Hepatocyte (in vitro differentiated cells): ENCODE measurements around the gene KDM4B. TPM values are rescaled to one million over a fixed set of nuclear protein-coding genes. Genes with fewer than 3 reads are reported as not detected.

Source experiments
- DNase-seq: peaks from one replicate; pipeline ENCODE4 v3.0.0-alpha.2; 2016; ENCODE audit warnings: low spot score
- H2AFZ ChIP-seq: fragments of 200-600 bp; sonication (generic); 2 replicates; pipeline ENCODE4 v1.6.0; 2016; ENCODE audit warnings: antibody characterized with exemption, mild to moderate bottlenecking
- H3K27ac ChIP-seq: fragments of 200-600 bp; sonication (generic); 2 replicates; pipeline ENCODE4 v1.5.1; 2016; ENCODE audit warnings: mild to moderate bottlenecking
- H3K27me3 ChIP-seq: fragments of 200-600 bp; sonication (generic); 2 replicates; pipeline ENCODE4 v1.6.1; 2016
- H3K36me3 ChIP-seq: fragments of 200-600 bp; sonication (generic); replicated peaks from 2 replicates; pipeline ENCODE4 v1.5.1; 2016; ENCODE audit warnings: low read depth; ENCODE audit not compliant: insufficient read depth
- H3K4me1 ChIP-seq: fragments of 200-600 bp; sonication (generic); 2 replicates; pipeline ENCODE4 v1.5.1; 2016; ENCODE audit warnings: mild to moderate bottlenecking, moderate library complexity; ENCODE audit not compliant: insufficient read depth
- H3K4me2 ChIP-seq: fragments of 200-600 bp; sonication (generic); 2 replicates; pipeline ENCODE4 v1.6.0; 2016
- H3K4me3 ChIP-seq: fragments of 200-600 bp; sonication (generic); 2 replicates; pipeline ENCODE4 v1.5.1; 2016; ENCODE audit warnings: mild to moderate bottlenecking
- H3K79me2 ChIP-seq: fragments of 200-600 bp; sonication (generic); 2 replicates; pipeline ENCODE4 v1.6.0; 2017; ENCODE audit warnings: mild to moderate bottlenecking
- H3K9me2 ChIP-seq: fragments of 200-600 bp; sonication (generic); replicated peaks from 2 replicates; pipeline ENCODE4 v1.6.0; 2017; ENCODE audit warnings: mild to moderate bottlenecking; ENCODE audit not compliant: insufficient read depth
- H3K9me3 ChIP-seq: fragments of 200-600 bp; sonication (generic); 2 replicates; pipeline ENCODE4 v1.5.1; 2016; ENCODE audit warnings: low read depth, mild to moderate bottlenecking
- H4K20me1 ChIP-seq: fragments of 200-600 bp; sonication (generic); 2 replicates; pipeline ENCODE4 v1.6.0; 2016; ENCODE audit warnings: mild to moderate bottlenecking; ENCODE audit not compliant: insufficient read depth, poor library complexity, severe bottlenecking
- EZH2 ChIP-seq: fragments of 200-600 bp; sonication (generic); IDR thresholded peaks from 2 replicates; pipeline ENCODE4 v1.6.1; 2016; ENCODE audit warnings: antibody characterized with exemption, mild to moderate bottlenecking, borderline replicate concordance
- EZH2phosphoT487 ChIP-seq: fragments of 200-600 bp; sonication (generic); IDR thresholded peaks from one replicate; pipeline ENCODE4 v1.6.1; 2018; ENCODE audit warnings: antibody characterized with exemption, mild to moderate bottlenecking, low read depth, moderate library complexity; ENCODE audit not compliant: unreplicated experiment, severe bottlenecking
- WGBS: methylation state at CpG from one replicate; pipeline ENCODE4 v1.1.6; 2016; ENCODE audit warnings: low lambda C conversion rate; ENCODE audit errors: missing lambda C conversion rate; 5-methylcytosine and 5-hydroxymethylcytosine counted together
- polyA plus RNA-seq: library from polyadenylated mRNA; unstranded; fragments of >200 nt; fragmentation: Nextera tagmentation; extraction: Ambion mirVana; gene quantifications from 2 replicates; pipeline ENCODE4 v1.2.1, GENCODE V29; 2016
- total RNA-seq: library from RNA; depleted of rRNA; stranded (reverse); fragments of >200 nt; gene quantifications from 2 replicates; pipeline ENCODE4 v1.2.3, GENCODE V29; 2014
- TF ChIP-seq, protein P1 (sequence below): fragments of 200-600 bp; sonication (generic); IDR thresholded peaks from 2 replicates; pipeline ENCODE4 v1.5.1; 2016; ENCODE audit warnings: antibody characterized with exemption, mild to moderate bottlenecking; ENCODE audit not compliant: poor library complexity

Gene KDM4B
- total and polyA plus RNA-seq, 2 experiments from 2014 or later = 22.2 to 29.6 TPM

- no peak overlapping the region for H3K27ac ChIP-seq
- H3K4me3 ChIP-seq = no peak overlapping the region
- H4K20me1 ChIP-seq = peaks cover 37% of the 10 kb centered on the region
- no peaks in the 10 kb centered on the region for H3K9me2 ChIP-seq
- WGBS = 72% methylated on average over 36 of the region's 36 CpGs
- TF ChIP-seq EZH2 = no peak
- TF ChIP-seq EZH2phosphoT487 = no peak
- no peaks in the 10 kb centered on the region for H3K9me3 ChIP-seq
- H3K79me2 ChIP-seq = peaks cover 18% of the 10 kb centered on the region
- H2AFZ ChIP-seq = no peak overlapping the region
- H3K4me2 ChIP-seq = peak overlapping the region; percentile 49
- H3K36me3 ChIP-seq = no peaks in the 10 kb centered on the region
- H3K4me1 ChIP-seq = peaks cover 14% of the 10 kb centered on the region
- H3K27me3 ChIP-seq = no peaks in the 10 kb centered on the region
- no peak for DNase-seq
Observed at GRCh38 chr19:5036698-5037563, 68.0 kb downstream of the KDM4B start.

GRCh38 chr19:5037936-5038335 is 69.0 kb downstream of the KDM4B start:
- no peak overlapping the region for H3K27ac ChIP-seq
- DNase-seq = no peak
- H3K4me1 ChIP-seq = peaks cover 14% of the 10 kb centered on the region
- no peaks in the 10 kb centered on the region for H3K27me3 ChIP-seq
- peaks cover 14% of the 10 kb centered on the region for H3K79me2 ChIP-seq
- H3K4me2 ChIP-seq = no peak overlapping the region
- H2AFZ ChIP-seq = no peak overlapping the region
- WGBS = 80% methylated on average over 17 of the region's 17 CpGs
- no peak overlapping the region for H3K4me3 ChIP-seq
- H3K9me2 ChIP-seq = no peaks in the 10 kb centered on the region
- no peak for TF ChIP-seq EZH2
- TF ChIP-seq, protein P1, sequence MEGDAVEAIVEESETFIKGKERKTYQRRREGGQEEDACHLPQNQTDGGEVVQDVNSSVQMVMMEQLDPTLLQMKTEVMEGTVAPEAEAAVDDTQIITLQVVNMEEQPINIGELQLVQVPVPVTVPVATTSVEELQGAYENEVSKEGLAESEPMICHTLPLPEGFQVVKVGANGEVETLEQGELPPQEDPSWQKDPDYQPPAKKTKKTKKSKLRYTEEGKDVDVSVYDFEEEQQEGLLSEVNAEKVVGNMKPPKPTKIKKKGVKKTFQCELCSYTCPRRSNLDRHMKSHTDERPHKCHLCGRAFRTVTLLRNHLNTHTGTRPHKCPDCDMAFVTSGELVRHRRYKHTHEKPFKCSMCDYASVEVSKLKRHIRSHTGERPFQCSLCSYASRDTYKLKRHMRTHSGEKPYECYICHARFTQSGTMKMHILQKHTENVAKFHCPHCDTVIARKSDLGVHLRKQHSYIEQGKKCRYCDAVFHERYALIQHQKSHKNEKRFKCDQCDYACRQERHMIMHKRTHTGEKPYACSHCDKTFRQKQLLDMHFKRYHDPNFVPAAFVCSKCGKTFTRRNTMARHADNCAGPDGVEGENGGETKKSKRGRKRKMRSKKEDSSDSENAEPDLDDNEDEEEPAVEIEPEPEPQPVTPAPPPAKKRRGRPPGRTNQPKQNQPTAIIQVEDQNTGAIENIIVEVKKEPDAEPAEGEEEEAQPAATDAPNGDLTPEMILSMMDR = no peak
- TF ChIP-seq EZH2phosphoT487 = no peak
- no peaks in the 10 kb centered on the region for H3K36me3 ChIP-seq
- H3K9me3 ChIP-seq = no peaks in the 10 kb centered on the region
- H4K20me1 ChIP-seq = peaks cover 29% of the 10 kb centered on the region

DNA sequence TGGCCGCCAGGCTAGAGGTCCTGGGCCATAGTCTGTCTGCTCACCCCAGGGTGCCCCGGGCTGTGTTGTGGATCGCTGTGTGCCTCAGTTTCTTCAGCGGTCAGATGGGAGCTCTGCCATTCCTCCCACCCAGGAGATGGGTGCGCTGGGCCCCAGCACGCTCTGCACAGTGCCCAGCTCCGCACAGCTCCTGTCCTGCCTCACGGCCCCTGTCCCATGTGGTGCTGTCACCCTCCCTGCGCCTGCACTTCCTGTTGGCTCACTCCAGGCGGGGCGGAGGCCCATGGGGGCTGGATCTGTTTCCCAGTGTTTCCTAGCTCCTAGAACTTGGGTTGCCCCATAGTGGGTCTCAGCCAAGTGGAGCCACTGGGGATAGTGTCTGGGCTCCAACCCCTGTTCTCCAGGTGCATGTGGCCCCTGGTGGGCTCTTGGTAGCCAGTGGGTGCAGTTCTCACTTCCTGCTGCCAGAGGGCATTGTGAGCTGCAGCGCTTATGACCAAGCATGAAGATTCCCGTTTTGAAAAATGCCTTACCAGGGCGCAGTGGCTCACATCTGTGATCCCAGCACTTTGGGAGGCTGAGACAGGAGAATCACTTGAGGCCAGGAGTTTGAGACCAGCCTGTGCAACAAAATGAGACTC is 69.8 kb downstream of the KDM4B start:
- Histone ChIP-seq H4K20me1 (peaks cover 29% of the 10 kb centered on the region), H3K4me2 (no peak overlapping the region), H3K9me2 (no peaks in the 10 kb centered on the region), H3K27me3 (no peaks in the 10 kb centered on the region), H3K79me2 (peaks cover 8% of the 10 kb centered on the region), H3K4me1 (peaks cover 14% of the 10 kb centered on the region), H3K4me3 (no peak overlapping the region), H2AFZ (no peak overlapping the region), H3K9me3 (no peaks in the 10 kb centered on the region), H3K27ac (no peak overlapping the region), H3K36me3 (no peaks in the 10 kb centered on the region)
- TF ChIP-seq, protein P1 = peak; percentile 46
- no peak for TF ChIP-seq EZH2phosphoT487
- DNase-seq = no peak
- WGBS = 76% methylated on average over 14 of the region's 14 CpGs
